Testis (tissue), 2 donors: ENCODE results near the gene SIGLEC1.

Source experiments
- POLR2A ChIP-seq: fragments of 450-650 bp; IDR thresholded peaks from one replicate; pipeline ENCODE4 v1.6.1; 2017; ENCODE audit warnings: antibody characterized with exemption, mild to moderate bottlenecking, moderate library complexity
- TF ChIP-seq, protein P1 (sequence below), 3 experiments: fragments of 450-650 bp in 2 of 3; fragments of 200-600 bp in 1 of 3; sonication (generic) in 1 of 3; IDR thresholded peaks; one replicate each; pipeline ENCODE4 v1.5.1; 2016 to 2019; ENCODE audit warnings: antibody characterized with exemption in 3 of 3, mild to moderate bottlenecking in 2 of 3, moderate library complexity in 1 of 3

DNA sequence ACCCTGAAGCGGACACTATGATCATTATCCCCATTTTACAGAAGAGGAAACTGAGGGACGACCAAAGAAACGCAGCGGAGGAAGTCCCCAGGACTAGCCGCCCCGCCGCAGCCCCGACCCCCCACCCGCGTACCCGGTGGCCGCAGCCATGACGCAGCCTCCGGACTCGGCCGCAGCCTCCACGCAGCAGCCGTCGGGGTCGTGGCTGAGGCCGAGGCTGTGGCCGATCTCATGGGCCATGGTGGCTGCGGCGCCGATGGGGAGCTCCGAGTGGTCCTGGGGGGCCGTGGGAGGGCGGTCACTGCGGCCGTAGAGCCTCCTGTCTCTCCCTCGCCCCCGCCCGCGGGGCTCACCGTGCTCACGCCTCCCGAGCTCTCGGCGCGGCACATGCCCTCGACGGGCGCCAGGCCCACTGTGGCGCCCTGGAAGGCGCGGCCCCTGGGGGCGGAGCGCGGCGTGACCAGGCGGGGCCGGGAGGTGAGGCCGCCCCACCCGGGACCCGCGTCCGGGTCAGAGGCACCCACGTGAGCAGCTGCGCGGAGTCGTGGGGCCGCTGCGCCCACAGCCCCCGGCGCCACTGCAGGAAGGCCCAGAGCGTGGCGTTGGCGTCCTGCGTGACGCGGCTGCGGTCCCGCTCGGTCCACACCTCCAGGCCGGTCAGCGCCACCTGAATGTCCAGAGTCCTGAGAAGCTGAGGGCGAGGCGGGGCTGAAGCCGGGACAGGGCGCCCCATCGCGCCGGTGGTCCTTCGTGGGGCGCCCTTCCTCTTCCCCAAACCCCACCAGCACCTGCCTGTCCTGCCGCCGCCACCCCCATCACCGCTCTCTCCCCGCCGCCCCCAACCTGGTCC, 39.0 kb downstream of the SIGLEC1 start:
- TF ChIP-seq, protein P1, sequence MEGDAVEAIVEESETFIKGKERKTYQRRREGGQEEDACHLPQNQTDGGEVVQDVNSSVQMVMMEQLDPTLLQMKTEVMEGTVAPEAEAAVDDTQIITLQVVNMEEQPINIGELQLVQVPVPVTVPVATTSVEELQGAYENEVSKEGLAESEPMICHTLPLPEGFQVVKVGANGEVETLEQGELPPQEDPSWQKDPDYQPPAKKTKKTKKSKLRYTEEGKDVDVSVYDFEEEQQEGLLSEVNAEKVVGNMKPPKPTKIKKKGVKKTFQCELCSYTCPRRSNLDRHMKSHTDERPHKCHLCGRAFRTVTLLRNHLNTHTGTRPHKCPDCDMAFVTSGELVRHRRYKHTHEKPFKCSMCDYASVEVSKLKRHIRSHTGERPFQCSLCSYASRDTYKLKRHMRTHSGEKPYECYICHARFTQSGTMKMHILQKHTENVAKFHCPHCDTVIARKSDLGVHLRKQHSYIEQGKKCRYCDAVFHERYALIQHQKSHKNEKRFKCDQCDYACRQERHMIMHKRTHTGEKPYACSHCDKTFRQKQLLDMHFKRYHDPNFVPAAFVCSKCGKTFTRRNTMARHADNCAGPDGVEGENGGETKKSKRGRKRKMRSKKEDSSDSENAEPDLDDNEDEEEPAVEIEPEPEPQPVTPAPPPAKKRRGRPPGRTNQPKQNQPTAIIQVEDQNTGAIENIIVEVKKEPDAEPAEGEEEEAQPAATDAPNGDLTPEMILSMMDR (IDR thresholded peaks at IDR 0.05), result no peak
- TF ChIP-seq POLR2A, result no peak
